NOMO-1 treated with DMSO at 0.1 percent for 48 hours (cell line): ENCODE data around the gene ANKRD13D.

ENCODE experiments used
- DNase-seq: peaks from one replicate; lab custom pipeline; 2025; ENCODE audit not compliant: unreplicated experiment; lab: John Stamatoyannopoulos, UW

Gene ANKRD13D

DNA sequence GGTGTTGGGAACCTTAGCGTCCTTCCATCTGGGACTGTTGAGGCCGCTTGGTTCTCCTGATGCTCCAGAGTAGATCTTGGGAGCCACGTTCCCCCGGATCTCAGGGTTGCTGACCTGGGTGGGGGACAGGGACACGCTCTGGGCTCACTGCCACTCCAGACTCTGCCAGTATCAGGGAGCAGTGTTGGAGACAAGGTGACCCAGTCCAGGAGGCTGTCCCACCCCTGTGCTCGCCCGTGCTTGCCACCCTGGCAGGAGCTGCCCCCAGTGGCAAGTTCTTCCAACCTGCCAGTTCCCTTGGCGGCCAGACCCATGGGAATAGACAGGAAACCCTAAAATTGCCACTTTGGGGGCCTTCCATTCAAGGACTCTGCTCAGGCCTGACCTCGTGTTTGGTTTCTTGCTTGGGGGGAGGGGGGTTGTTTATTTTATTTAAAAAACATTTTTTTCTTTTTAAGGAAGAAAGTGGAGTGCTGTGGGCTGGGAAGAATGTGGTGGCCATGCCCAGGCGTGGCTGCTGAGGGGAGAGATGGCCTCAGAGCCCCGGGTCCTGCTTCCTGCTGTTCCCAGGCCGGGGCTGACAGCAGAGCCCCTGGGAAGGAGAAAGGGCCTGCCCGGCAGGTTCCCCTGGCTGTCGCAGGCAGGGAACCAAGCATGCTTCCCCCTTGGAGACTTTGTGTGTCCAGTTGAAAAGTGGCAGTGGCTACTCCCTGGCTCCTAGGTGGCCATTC is 15.7 kb upstream of the ANKRD13D start:
- no peak for DNase-seq

DNA sequence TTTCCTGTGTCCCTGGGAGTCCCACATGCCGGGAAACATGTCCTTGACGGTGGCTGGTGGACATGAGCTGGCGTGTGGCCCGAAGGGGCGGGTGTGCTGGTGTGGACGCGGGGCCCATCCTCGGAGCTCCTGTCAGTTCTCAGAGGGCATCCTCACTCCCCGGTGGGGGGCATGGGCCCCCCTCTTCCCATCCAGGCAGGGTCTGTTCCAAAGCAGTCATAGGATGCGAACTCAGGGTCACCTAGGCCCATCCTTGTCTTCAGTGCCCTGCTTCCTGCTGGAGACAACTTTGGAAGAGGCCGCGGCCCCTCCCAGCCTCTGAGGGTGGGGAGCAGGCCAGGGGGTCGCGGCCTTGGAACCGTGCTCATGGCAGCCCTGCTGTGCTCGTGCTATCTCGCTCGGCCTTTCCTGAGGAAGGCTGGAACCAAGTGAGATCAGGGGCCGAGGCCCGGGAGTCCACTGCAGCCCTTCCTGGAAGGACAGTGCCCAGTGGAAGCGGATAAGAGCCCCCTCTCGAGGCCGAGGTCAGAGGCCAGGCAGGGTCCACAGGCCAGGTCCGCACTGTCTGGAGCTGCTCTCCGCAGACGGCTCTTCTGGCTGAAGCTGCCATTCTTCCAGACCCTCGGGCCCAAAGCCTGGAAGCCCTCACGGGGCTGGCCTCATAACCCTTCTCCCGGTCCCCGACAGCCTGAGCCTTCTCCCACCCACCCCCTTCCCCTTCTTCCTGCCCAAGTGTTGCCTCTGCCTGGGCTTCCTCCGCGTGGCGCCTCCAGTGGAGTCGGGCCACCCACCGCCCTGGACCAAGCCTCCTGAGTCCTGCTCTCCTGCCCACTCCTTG is 14.1 kb upstream of the ANKRD13D start:
- DNase-seq = no peak

DNA sequence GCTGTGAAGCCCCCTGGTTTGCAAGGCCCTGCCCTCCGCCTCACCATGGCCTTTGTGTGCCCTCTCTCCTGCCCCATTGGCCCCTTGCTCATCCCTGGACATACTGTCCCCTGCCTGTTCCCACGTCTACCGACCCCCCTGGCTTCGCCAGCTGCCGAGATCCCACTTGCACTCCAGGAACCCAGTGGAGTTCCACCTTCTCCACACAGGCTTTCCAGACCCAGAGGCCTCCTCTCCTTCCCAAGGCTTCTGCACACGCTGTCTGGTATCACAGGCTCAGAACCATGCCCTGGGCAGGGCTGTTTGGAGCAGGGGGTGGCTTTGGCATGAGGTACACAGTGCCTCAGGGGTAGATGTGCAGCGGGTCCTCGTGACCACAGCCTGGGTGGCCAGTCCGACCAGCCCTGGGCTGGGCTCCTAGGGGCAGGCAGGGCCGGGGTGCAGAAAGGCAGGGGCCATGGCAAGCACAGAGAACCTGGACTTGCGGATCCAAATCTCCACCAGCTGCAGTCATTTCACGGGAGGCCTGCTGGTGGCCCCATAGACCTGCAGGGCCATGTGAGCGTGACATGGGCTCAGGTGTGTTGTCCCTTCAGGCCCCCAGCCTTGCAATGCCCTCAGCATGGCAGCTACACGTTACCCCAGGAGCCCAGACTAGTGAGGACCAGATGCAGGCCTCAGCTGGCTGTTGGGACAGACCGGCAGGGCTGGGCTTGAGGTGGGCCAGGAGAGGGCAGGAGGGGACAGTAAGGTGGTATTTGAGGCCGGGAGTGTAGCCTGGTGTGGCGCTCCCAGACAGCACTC is 13.3 kb upstream of the ANKRD13D start:
- DNase-seq = no peak

- peak; percentile 94 for DNase-seq
Observed at GRCh38 chr11:67276781-67277230, 12.3 kb upstream of the ANKRD13D start.

- DNase-seq = peak; percentile 98
Observed at GRCh38 chr11:67277231-67277961, 11.7 kb upstream of the ANKRD13D start.

- no peak for DNase-seq
Observed at GRCh38 chr11:67278135-67278938, 10.8 kb upstream of the ANKRD13D start.

DNA sequence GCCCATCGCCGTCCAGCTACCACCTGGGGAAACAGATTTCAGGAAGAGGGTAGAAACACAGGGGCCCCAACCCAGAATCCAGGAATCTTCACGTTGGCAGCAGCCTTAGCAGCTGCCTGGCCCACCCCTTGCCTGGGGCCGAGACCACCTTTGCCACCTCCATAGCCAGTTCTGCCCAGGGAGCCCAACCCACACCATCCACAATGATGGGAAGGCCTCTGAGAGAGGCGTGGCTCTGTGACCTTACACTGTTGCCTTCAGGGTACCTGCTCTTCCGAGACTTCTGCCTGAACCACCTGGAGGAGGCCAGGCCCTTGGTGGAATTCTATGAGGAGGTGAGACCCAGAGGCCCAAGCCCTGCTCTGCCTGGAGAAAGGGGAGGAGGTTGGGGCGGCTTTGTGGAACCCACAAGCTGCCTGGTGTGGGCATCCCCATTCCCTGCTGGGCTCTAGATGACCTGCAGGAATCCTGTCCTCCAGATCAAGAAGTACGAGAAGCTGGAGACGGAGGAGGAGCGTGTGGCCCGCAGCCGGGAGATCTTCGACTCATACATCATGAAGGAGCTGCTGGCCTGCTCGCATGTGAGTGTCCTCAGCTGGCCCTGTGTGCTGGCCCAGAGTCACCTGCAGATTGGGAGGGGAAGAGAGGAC is 10.0 kb upstream of the ANKRD13D start:
- DNase-seq = no peak

- no peak for DNase-seq
Observed at GRCh38 chr11:67279589-67280340, 9.3 kb upstream of the ANKRD13D start.

DNA sequence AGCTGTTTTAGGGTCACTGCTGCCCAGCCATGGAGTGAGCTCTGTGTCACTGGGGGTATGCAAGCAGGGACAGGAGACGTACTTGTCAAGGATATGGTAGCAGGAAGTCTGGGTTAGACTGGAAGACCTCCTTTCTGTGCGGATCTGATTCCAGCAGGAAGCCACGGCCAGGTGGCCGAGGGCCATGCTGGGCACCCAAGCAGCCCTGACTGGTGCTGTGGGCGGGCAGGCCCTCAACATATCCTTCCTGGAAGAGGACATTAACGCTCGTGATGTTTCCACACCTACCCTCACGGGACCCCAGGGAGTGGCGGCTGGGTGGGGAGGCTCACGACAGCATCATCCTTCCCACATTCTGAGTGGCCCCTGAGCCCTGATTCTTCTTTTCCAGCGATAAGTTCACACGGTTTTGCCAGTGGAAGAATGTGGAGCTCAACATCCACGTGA is 8.7 kb upstream of the ANKRD13D start:
- DNase-seq = no peak

DNA sequence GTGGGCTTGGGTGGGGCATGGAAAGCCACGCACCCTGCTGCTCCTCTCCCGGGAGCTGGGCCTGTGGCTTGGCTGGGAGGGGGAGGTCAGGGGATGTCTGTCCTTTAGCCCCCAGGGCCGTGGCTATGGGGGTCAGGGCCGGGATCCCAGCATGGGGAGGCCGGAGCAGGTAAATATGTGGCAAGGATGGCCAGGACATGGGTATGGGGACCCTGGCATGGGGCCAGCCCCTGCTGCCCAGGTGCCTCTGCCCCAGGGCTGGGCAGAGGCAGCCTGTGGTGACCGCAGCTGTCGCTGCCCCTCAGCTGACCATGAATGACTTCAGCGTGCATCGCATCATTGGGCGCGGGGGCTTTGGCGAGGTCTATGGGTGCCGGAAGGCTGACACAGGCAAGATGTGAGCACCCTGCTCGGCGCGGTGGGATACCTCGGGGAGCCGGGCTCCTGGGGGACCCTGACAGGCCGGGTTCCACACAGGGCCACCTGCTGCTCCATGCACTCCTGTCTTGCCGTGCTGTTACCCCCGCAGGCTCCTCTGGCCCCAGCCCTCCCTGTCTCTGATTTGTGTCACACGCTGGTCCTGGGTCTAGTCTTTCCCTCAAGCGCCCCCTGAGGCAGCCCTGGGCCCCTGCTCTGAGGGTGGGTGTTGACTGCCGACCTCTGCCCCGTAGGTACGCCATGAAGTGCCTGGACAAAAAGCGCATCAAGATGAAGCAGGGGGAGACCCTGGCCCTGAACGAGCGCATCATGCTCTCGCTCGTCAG is 8.1 kb upstream of the ANKRD13D start:
- no peak for DNase-seq

DNA sequence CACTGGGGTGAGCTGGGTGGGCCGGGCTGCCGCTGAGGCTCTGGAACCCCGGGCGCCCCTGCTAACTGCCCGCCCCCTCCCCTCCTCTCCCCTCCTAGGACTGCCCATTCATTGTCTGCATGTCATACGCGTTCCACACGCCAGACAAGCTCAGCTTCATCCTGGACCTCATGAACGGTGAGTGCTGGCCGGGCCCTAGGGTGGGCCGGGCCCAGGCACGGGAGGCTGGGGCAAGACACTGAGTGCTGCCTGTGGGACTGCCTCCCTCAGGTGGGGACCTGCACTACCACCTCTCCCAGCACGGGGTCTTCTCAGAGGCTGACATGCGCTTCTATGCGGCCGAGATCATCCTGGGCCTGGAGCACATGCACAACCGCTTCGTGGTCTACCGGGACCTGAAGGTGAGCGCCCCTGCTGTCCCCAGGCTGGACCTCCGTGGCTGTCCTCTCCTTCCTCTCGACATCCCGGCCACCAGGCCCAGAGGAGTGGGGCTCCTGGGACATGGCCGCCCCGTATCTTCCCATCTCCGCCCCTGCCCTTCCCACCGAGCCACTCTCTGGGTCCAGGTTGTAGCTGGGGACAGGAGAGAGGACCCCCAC is 7.5 kb upstream of the ANKRD13D start:
- DNase-seq = no peak

DNA sequence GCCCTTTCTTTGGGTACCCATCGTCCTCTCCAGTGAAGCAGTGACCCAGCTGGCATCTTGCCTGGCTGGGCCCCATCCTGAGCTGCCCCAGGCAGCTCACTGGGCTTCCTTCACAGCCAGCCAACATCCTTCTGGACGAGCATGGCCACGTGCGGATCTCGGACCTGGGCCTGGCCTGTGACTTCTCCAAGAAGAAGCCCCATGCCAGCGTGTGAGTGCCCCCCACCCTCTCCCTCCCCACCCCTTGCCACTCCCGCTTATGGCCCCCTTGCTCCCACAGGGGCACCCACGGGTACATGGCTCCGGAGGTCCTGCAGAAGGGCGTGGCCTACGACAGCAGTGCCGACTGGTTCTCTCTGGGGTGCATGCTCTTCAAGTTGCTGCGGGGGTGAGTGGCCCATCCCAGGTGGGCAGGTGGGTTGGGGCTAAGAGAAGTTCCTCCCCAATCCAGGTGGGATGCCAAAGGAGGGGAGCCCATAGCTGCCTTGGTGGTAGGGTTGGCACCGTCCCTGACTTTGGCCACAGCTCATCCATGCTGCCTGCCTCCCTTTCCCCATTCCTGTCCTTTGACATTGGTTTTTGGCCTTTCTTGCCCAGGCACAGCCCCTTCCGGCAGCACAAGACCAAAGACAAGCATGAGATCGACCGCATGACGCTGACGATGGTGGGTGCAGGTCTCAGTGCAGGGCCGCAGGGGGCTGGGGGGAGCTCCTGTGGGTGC is 6.8 kb upstream of the ANKRD13D start:
- DNase-seq = no peak

DNA sequence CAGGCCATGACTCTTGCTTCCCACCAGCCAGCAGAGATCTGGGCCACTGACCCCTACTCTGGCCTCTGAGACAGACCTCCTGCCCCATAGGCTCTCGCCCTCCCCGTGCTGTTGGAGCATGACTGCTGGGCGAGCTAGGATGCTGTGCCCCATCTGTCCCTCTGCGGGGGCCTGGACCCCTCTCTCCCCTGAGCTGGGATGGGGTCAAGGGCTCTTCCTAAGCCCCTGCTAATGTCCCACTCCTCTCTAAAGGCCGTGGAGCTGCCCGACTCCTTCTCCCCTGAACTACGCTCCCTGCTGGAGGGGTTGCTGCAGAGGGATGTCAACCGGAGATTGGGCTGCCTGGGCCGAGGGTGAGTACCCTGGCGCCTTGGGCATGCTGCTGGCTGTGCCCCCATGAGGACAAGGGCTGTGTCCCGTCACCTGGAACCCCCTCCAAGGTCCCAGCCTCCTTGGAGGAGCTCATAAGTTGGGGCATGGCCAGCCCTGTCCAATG is 6.2 kb upstream of the ANKRD13D start:
- no peak for DNase-seq

DNA sequence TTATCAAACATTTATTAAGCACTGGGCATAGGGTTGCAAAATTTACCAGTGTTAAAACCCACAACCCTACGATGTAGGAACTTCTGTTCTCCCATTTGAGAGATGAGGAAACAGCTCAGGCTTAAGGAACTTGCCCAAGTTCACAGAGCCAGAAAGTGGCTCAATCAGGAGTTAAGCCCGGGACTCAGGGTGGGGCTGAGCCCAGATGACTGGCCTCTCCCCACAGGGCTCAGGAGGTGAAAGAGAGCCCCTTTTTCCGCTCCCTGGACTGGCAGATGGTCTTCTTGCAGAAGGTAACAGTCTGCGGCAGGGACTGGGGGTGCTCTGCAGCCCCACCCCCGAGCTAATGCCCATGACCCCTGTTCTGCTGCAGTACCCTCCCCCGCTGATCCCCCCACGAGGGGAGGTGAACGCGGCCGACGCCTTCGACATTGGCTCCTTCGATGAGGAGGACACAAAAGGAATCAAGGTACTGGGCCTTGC is 5.6 kb upstream of the ANKRD13D start:
- DNase-seq = peak; percentile 84

- no peak for DNase-seq
Observed at GRCh38 chr11:67284811-67285540, 4.1 kb upstream of the ANKRD13D start.
